HepG2 (cell line): ENCODE measurements around the gene HYAL2. TPM values are rescaled to one million over a fixed set of nuclear protein-coding genes. Genes with fewer than 3 reads are reported as not detected.

Experiments
- ARID2 ChIP-seq: sonication (generic); formaldehyde crosslinking; IDR thresholded peaks from 2 replicates; pipeline ENCODE4 v1.8.1; 2022; ENCODE audit warnings: mild to moderate bottlenecking, missing genetic modification reagents, borderline replicate concordance
- ATF7 ChIP-seq, 2 experiments: fragments of 450-650 bp in 1 of 2; sonication (generic) in 1 of 2; formaldehyde crosslinking in 1 of 2; IDR thresholded peaks; 2 replicates each; pipeline versions ENCODE4 v1.4.0 to v1.6.1; 2016 to 2020; ENCODE audit warnings: antibody characterized with exemption in 1 of 2, mild to moderate bottlenecking in 1 of 2, missing genetic modification reagents in 1 of 2
- ISL2 ChIP-seq: sonication (generic); formaldehyde crosslinking; IDR thresholded peaks from 2 replicates; pipeline ENCODE4 v1.5.0; 2020; ENCODE audit warnings: missing genetic modification reagents
- MIER2 ChIP-seq: IDR thresholded peaks from 2 replicates; pipeline ENCODE4 v1.6.1; 2016; ENCODE audit warnings: missing biosample characterization, missing genetic modification reagents
- PHF5A ChIP-seq: IDR thresholded peaks from one replicate; pipeline ENCODE4 v1.6.1; 2018; ENCODE audit warnings: low read depth, missing genetic modification reagents; ENCODE audit not compliant: unreplicated experiment
- SP4 ChIP-seq: sonication (generic); formaldehyde crosslinking; IDR thresholded peaks from 2 replicates; pipeline ENCODE4 v1.8.1; 2023; ENCODE audit warnings: mild to moderate bottlenecking, missing genetic modification reagents
- ZBTB40 ChIP-seq, 2 experiments: fragments of 450-650 bp in 1 of 2; sonication (generic) in 1 of 2; formaldehyde crosslinking in 1 of 2; IDR thresholded peaks; 2 replicates each; pipeline versions ENCODE4 v1.6.1 to v1.8.0; 2016 to 2022; ENCODE audit warnings: antibody characterized with exemption in 1 of 2, mild to moderate bottlenecking in 1 of 2, missing genetic modification reagents in 1 of 2
- ZNF225 ChIP-seq: sonication (generic); formaldehyde crosslinking; IDR thresholded peaks from 2 replicates; pipeline ENCODE4 v1.4.0; 2020; ENCODE audit warnings: mild to moderate bottlenecking, missing genetic modification reagents
- ZNF605 ChIP-seq: sonication (generic); formaldehyde crosslinking; IDR thresholded peaks from 2 replicates; pipeline ENCODE4 v1.8.0; 2022; ENCODE audit warnings: mild to moderate bottlenecking, missing genetic modification reagents
- polyA plus RNA-seq, 8 experiments: library from polyadenylated mRNA; depleted of rRNA in 3 of 8; stranded (reverse) in 7 of 8; unstranded in 1 of 8; fragments of >200 nt; fragmentation: Illumina TruSeq in 4 of 8; extraction: Trizol in 4 of 8; gene quantifications; 2 replicates each; pipeline versions ENCODE4 v1.2.1 to v1.2.3, GENCODE V29; 2011 to 2016; ENCODE audit warnings: low read depth in 4 of 8, missing spikeins in 1 of 8, mixed read lengths in 1 of 8; ENCODE audit not compliant: insufficient read depth in 1 of 8
- total RNA-seq, 5 experiments: library from RNA; depleted of rRNA; stranded (reverse); fragments of >200 nt; fragmentation: Illumina TruSeq; extraction: Trizol; gene quantifications; 2 replicates each; pipeline ENCODE4 v1.2.3, GENCODE V29; 2016; ENCODE audit warnings: low read depth in 1 of 5
- TF ChIP-seq, protein P1 (sequence below): sonication (generic); formaldehyde crosslinking; IDR thresholded peaks from 2 replicates; pipeline ENCODE4 v1.4.0; 2020; ENCODE audit warnings: missing genetic modification reagents, borderline replicate concordance
- TF ChIP-seq, protein P2 (sequence below): sonication (generic); formaldehyde crosslinking; IDR thresholded peaks from 2 replicates; pipeline ENCODE4 v1.4.0; 2020; ENCODE audit warnings: missing genetic modification reagents

Gene HYAL2
- total and polyA plus RNA-seq, 2 of the 13 experiments (the other 11 are each of a cell fraction or from before 2014, with no cell fraction given): 76.2 to 102 TPM

DNA sequence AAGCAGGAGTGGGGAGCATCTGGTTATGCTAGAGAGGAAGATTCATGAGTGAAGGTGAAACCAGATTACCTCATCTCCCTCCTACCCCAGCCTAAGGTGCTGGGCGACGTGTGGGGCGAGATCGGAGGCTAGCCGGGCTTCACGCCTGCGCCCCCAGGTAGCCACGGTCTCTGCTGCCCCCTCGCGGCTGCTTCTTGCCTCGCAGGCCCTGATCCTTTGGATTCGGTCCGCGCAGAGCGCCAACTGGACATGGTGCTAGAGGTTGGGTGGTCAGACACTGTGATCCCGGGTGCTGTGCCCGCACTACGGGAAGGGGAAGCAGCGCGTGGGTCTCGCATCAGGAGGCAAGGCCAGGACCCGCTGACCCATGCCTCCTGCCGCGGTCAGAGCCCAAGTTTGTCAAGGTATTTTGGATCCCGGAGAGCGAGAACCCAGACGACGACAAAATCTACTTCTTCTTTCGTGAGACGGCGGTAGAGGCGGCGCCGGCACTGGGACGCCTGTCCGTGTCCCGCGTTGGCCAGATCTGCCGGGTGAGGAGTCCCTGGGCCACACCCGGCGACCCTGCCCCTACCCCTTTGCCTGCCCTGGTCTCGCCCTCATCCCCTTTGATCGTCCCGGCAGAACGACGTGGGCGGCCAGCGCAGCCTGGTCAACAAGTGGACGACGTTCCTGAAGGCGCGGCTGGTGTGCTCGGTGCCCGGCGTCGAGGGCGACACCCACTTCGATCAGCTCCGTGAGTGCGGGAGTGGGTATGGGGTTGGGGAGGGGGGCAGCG is 49.4 kb downstream of the HYAL2 start (continued):
- TF ChIP-seq, protein P1, sequence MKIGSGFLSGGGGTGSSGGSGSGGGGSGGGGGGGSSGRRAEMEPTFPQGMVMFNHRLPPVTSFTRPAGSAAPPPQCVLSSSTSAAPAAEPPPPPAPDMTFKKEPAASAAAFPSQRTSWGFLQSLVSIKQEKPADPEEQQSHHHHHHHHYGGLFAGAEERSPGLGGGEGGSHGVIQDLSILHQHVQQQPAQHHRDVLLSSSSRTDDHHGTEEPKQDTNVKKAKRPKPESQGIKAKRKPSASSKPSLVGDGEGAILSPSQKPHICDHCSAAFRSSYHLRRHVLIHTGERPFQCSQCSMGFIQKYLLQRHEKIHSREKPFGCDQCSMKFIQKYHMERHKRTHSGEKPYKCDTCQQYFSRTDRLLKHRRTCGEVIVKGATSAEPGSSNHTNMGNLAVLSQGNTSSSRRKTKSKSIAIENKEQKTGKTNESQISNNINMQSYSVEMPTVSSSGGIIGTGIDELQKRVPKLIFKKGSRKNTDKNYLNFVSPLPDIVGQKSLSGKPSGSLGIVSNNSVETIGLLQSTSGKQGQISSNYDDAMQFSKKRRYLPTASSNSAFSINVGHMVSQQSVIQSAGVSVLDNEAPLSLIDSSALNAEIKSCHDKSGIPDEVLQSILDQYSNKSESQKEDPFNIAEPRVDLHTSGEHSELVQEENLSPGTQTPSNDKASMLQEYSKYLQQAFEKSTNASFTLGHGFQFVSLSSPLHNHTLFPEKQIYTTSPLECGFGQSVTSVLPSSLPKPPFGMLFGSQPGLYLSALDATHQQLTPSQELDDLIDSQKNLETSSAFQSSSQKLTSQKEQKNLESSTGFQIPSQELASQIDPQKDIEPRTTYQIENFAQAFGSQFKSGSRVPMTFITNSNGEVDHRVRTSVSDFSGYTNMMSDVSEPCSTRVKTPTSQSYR (CRISPR knock-in tag): no peak
- TF ChIP-seq ZNF605 (CRISPR knock-in tag): no peak
- TF ChIP-seq ZNF225: 0 out of 2 replicates have a peak, but pooled peaks have one; percentile 47
- no peak for TF ChIP-seq ARID2 (CRISPR knock-in tag)
- 0 out of 2 replicates have a peak, but pooled peaks have one; percentile 45 for TF ChIP-seq MIER2
- 0 out of 2 replicates have a peak, but pooled peaks have one; percentile 27 for TF ChIP-seq SP4 (CRISPR knock-in tag)
- no peak for TF ChIP-seq ZBTB40 (IDR thresholded peaks at IDR 0.05)
- 0 out of 2 replicates have a peak, but pooled peaks have one; percentile 45 for TF ChIP-seq ZBTB40 (CRISPR knock-in tag; IDR thresholded peaks at IDR 0.05)
- TF ChIP-seq, protein P2, sequence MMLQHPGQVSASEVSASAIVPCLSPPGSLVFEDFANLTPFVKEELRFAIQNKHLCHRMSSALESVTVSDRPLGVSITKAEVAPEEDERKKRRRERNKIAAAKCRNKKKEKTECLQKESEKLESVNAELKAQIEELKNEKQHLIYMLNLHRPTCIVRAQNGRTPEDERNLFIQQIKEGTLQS: peak; percentile 56; the same call in 1 of the 2 replicates
- peak; percentile 39 for TF ChIP-seq PHF5A (CRISPR knock-in tag)
- TF ChIP-seq ISL2 (CRISPR knock-in tag): no peak
- TF ChIP-seq ATF7 (IDR thresholded peaks at IDR 0.05): peak; percentile 42; the same call in 1 of the 2 replicates
- 0 out of 2 replicates have a peak, but pooled peaks have one; percentile 7 for TF ChIP-seq ATF7 (CRISPR knock-in tag; IDR thresholded peaks at IDR 0.05)
